SJSA1 (cell line): Measurements from ENCODE around the gene PODXL2. TPM values are rescaled to one million over a fixed set of nuclear protein-coding genes. Genes with fewer than 3 reads are reported as not detected.

ENCODE experiments used
- DNase-seq, 2 experiments: peaks; one replicate each; pipeline ENCODE4 v3.0.0-alpha.2; 2015 to 2020; ENCODE audit warnings: low spot score in 2 of 2, low read depth in 1 of 2
- H3K27ac ChIP-seq: fragments of 250-450 bp; sonication (Bioruptor Pico); 2 replicates; pipeline ENCODE4 v1.5.1; 2020; ENCODE audit warnings: mild to moderate bottlenecking, moderate library complexity
- H3K27me3 ChIP-seq: fragments of 250-450 bp; sonication (Bioruptor Pico); replicated peaks from 2 replicates; pipeline ENCODE4 v1.5.1; 2020; ENCODE audit warnings: mild to moderate bottlenecking, moderate library complexity
- H3K36me3 ChIP-seq: fragments of 250-450 bp; sonication (Bioruptor Pico); 2 replicates; pipeline ENCODE4 v1.5.1; 2020; ENCODE audit warnings: mild to moderate bottlenecking
- H3K4me1 ChIP-seq: fragments of 250-450 bp; sonication (Bioruptor Pico); replicated peaks from 2 replicates; pipeline ENCODE4 v1.6.1; 2021; ENCODE audit warnings: mild to moderate bottlenecking
- H3K4me3 ChIP-seq: fragments of 250-450 bp; sonication (Bioruptor Pico); 2 replicates; pipeline ENCODE4 v1.5.1; 2020; ENCODE audit warnings: mild to moderate bottlenecking
- H3K9me3 ChIP-seq: fragments of 250-450 bp; sonication (Bioruptor Pico); replicated peaks from 2 replicates; pipeline ENCODE4 v1.5.1; 2020; ENCODE audit warnings: mild to moderate bottlenecking
- total RNA-seq: library from RNA; depleted of rRNA; stranded (reverse); fragments of >200 nt; shearing (Covaris generic); gene quantifications from 2 replicates; pipeline ENCODE4 v1.2.3, GENCODE V29; 2014

Gene PODXL2
- total RNA-seq, 1 experiment from 2014 or later = 2.6 TPM

DNA sequence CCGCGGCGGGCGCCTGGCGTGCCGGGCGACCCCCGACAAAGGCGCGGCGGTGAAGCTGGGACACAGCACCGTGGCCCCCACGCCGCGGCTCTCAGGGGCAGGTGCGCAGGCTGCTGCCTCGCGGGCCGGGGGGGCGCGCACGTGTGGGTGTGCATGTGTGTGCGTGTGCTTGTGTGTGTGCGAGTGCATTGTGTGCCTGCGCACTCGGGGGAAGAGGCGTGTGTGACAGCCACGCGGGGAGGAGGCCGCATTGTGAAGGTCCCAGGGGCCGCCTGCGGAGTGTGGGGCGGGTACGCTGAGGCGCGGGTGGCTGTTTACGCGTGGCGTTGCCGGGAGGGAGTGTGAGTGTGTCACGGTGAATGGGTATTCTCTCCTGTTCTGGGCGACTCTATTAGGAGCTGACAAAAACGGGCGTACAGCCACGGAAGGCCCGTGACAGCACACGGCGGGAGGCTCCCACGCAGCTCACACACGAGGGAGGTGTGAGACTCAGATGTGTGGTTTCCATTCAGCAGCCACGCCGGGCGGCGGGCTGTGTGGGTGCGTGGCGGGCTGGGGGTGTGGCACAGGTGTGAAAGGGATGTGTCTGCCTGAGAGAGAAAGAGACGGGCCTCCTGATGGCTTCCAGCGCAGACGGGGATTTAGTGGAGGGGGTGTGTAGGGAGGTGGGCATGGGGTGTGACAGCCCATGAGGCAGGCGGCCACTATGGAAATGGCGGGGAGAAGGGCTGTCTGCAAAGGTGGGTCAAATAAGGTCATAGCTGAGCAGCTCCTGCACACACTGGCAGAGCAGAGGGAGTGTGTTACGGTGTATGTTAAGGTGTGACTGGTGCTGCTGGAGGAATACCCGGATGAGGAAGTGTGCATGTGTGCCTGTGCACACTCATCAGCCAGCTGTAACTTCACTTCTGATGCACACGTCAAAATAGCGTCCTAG is 750 bp downstream of the PODXL2 start:
- peaks cover 4% of the 10 kb centered on the region for H3K9me3 ChIP-seq
- no peak overlapping the region for H3K27ac ChIP-seq
- H3K4me1 ChIP-seq = peaks cover 14% of the 10 kb centered on the region
- peaks cover 37% of the 10 kb centered on the region for H3K27me3 ChIP-seq
- no peaks in the 10 kb centered on the region for H3K36me3 ChIP-seq
- H3K4me3 ChIP-seq = peak overlapping the region; percentile 33
- DNase-seq = no peak

DNA sequence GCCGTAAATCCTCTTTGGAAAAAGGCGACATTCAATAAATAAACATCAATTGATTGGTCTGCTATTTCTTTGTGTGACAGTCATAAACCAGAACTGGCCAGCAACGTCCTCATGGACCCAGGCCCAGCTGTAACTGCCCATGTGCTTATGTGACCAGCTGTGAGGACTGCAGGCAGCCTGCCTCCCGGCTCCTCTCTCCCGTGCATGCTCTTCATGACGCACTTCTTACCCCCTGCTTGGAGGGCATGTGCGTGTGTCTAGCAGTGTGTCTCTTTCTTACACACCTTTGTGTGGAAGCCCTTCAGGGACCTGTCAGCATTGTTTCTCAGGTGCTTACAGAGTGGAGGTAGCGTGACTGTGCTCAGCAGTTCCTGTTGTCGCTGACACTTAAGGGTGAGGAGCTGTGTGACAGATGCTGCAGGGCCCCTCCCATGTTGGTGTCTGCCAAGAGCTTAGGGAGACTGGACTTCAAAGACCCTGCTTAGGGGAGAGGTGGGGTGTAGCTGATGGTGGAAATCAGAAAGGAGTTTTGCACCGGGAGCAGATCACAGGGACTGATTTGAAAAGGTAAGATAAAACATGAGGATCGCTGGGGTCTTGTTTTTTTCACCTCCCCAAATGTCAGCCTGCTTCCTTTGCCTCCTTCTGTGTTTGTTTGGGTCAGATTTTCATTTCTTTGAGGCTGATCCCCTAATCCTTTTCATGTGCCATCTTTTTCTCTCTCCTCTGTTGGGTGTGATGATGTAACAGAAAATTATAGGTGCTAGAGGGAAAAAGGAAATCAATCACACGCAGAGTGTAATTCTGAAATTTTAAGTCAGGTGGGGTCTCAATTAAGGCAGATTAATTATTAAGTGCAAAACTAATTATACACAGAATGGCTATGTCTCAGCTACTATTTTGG is 2.1 kb downstream of the PODXL2 start:
- Histone ChIP-seq H3K36me3 (no peaks in the 10 kb centered on the region), H3K4me3 (no peak overlapping the region), H3K9me3 (peaks cover 4% of the 10 kb centered on the region), H3K27me3 (peaks cover 37% of the 10 kb centered on the region), H3K27ac (no peak overlapping the region), H3K4me1 (peaks cover 14% of the 10 kb centered on the region)
- DNase-seq = no peak

DNA sequence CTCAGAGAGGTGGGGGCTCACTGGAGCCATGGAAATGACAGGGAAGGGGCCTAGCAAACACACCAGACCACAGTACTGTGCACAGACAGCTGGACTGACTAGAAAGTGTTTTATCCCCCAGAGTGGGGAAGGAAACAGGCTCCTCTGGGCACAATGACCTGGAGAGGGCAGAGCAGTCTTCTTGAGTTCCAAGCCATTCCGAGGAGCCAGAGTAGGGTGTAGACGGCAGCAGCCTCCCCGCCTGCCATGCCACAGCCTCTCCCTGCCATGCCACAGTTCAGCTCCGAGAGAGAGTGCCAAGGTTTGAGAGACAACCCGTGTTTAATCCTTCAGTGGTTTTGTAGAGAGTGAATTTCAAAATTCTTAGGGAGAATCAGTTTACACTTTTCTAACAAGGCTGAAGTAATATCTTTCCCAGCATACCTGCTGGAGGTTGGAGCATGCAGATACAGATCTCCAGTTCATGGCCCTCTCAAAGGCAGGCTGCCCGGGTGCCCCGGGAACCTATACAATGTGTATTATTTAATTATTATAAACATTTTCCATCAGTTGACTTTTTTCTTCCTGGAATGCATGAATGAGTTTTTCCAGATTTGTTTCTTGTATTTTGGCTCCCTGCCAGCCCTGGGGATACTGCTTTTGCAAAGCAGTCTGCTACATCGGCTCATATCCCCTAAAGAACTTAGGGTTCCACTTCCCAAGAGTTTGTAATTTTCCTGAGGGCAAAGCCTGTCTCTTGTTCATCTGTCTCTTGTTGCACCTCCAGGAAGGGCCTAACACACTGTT is 3.2 kb downstream of the PODXL2 start:
- Histone ChIP-seq H3K27ac (no peak overlapping the region), H3K4me3 (no peak overlapping the region), H3K4me1 (peaks cover 14% of the 10 kb centered on the region), H3K9me3 (peaks cover 4% of the 10 kb centered on the region), H3K27me3 (peaks cover 34% of the 10 kb centered on the region), H3K36me3 (no peaks in the 10 kb centered on the region)
- no peak for DNase-seq

DNA sequence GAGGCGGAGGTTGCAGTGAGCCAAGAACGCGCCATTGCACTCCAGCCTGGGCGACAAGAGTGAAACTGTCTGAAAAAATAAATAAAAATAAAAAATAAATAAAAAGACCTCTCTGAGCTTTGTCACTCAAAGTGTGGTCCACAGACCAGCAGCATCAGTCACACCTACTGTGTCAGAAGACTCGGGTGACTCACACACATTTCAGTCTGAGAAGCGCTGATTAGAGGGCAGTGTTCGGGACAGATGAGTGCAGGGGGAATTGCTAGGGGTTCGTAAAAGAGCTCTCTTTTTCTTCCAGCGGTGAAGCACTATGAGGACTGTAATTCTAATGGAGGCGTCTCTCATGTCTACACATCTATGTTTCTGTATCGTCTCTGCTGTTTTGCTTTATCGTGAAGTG is 5.7 kb downstream of the PODXL2 start:
- Histone ChIP-seq H3K9me3 (no peaks in the 10 kb centered on the region), H3K27ac (no peak overlapping the region), H3K27me3 (peaks cover 17% of the 10 kb centered on the region), H3K4me3 (no peak overlapping the region), H3K36me3 (no peaks in the 10 kb centered on the region), H3K4me1 (peaks cover 5% of the 10 kb centered on the region)
- no peak for DNase-seq

DNA sequence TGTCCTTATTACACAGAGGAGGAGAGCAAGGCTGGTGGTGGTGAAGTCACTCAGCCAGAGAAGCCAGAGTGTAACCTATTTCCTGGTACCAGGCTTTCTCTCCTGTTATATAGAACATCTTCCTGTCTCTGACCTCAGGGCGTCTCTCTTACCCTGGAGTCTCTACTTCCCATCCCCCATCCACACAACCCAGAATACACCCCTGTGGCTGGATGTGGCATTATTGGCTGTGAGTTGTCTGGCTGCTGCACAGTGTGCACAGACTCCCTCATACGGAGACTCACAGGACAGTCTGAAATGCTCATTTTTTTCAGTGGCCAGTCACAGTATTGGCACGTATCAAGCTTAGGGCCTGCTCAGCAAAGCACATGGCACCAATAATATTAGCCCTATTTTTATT is 8.6 kb downstream of the PODXL2 start:
- Histone ChIP-seq H3K4me1 (no peaks in the 10 kb centered on the region), H3K9me3 (no peaks in the 10 kb centered on the region), H3K4me3 (no peak overlapping the region), H3K27ac (no peak overlapping the region), H3K27me3 (no peaks in the 10 kb centered on the region; the same call in 1 of the 2 replicates), H3K36me3 (no peaks in the 10 kb centered on the region)
- no peak for DNase-seq

DNA sequence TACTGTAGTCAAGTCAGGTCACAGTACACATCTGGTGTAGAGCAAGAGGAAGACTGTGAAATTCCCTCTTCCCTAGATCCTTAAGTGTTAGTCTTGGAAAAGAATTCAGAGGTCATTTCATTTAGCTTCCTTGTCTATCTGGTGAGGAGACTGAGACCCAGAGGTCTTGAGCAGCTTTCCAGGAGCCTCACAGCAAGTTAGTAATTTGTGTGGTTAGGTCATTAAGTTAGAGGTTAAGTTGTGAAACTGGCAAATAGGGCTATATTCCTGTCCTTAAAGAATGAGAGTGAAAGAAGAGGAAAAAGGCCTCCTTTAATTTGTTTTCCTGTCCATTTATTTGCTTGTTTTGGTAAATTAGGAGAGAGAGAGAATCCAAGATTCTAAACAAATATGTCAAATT is 9.0 kb downstream of the PODXL2 start:
- Histone ChIP-seq H3K27ac (no peak overlapping the region), H3K4me3 (no peak overlapping the region), H3K27me3 (no peaks in the 10 kb centered on the region; the same call in 1 of the 2 replicates), H3K36me3 (no peaks in the 10 kb centered on the region), H3K9me3 (no peaks in the 10 kb centered on the region), H3K4me1 (no peaks in the 10 kb centered on the region)
- no peak for DNase-seq

DNA sequence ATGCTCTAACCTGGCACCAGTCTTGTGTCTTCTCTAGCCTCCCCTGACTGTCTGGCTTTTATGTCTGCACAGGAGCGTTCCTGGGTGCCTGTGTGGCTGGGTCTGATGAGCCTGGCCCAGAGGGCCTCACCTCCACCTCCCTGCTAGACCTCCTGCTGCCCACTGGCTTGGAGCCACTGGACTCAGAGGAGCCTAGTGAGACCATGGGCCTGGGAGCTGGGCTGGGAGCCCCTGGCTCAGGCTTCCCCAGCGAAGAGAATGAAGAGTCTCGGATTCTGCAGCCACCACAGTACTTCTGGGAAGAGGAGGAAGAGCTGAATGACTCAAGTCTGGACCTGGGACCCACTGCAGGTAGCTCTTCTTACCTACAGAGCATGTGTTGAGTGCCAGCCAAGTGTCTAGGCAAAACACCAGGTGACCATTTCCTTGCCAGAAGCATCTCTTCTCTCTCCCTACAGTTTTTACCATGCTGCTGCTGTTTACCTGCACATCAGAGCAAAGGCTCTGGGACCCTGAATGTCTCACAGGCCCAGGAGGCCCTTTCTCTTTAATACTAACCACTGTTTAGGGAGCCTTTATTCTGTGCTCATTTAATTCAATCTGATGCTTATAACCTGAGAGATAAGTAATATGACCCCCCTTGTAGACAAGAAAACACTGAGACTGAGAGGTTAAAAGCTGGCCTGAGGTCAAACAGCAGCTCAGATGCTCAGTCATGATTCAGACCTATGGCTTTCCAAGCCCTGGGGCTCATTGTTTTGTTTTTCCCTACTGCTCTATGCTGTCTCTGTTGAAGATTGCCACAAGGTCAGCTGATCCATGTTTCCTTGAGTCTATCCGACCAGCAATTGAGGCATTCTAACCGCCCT is 10.4 kb downstream of the PODXL2 start:
- no peak overlapping the region for H3K27ac ChIP-seq

DNA sequence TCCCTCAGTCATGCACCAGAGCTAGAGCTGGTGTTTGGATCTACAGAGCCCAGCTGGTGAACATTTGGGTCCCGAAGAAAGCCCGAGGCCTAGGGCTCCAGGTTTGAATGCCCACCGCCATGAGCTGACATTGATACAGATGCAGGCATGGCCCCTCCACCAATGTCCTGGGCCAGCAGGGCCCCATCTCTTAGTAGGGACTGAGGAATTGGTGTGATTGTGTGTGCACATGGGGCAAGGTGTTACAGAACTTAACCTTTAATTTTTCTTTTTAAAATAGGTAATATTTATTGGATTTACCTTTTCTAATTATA is 11.0 kb downstream of the PODXL2 start:
- Histone ChIP-seq H3K4me1 (no peaks in the 10 kb centered on the region), H3K9me3 (no peaks in the 10 kb centered on the region), H3K27ac (no peak overlapping the region), H3K4me3 (no peak overlapping the region), H3K36me3 (no peaks in the 10 kb centered on the region), H3K27me3 (no peaks in the 10 kb centered on the region; the same call in 1 of the 2 replicates)
- DNase-seq = no peak

More for the DNA sequence above, 10.4 kb downstream of the PODXL2 start:
- H3K36me3 ChIP-seq = no peaks in the 10 kb centered on the region
- no peaks in the 10 kb centered on the region; the same call in 1 of the 2 replicates for H3K27me3 ChIP-seq
- H3K4me1 ChIP-seq = no peaks in the 10 kb centered on the region
- no peak for DNase-seq
- no peak overlapping the region for H3K4me3 ChIP-seq
- H3K9me3 ChIP-seq = no peaks in the 10 kb centered on the region

DNA sequence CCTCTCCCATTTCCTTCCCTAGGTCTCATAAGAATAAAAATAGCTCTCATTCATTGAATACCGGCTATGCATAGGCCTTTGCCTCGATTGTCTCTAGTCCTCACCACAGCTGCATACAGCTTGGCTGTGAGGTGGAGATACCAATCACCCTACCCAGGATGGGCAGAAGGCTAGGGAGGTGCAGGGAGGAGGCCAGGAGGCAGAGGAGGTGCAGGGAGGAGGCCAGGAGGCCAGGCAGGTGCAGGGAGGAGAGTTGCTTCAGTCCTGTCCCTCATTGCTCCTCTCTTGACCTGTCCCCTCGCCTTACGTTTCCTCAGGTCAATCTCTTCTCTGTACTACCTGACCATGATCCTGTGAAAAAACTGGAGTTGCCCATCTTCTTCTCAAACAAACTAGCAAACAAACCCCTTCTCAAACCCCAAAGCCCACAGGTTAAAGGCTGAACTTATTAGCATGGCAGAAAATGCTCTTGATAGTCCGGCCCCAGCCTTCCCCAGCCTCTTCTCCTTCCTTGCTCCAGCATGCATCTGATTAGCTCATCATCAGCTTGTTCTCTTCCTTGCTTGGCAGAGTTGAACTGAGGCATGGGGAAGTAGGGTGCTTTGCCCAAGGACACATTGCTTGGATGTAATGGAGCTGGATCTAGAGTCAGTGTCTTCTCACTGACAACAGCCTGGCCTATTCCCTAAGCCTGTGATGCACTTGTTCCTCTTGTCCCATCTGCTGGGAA is 15.8 kb downstream of the PODXL2 start:
- Histone ChIP-seq H3K4me1 (no peaks in the 10 kb centered on the region), H3K27me3 (no peaks in the 10 kb centered on the region), H3K36me3 (no peaks in the 10 kb centered on the region), H3K4me3 (no peak overlapping the region), H3K27ac (no peak overlapping the region), H3K9me3 (no peaks in the 10 kb centered on the region)
- DNase-seq = no peak

DNA sequence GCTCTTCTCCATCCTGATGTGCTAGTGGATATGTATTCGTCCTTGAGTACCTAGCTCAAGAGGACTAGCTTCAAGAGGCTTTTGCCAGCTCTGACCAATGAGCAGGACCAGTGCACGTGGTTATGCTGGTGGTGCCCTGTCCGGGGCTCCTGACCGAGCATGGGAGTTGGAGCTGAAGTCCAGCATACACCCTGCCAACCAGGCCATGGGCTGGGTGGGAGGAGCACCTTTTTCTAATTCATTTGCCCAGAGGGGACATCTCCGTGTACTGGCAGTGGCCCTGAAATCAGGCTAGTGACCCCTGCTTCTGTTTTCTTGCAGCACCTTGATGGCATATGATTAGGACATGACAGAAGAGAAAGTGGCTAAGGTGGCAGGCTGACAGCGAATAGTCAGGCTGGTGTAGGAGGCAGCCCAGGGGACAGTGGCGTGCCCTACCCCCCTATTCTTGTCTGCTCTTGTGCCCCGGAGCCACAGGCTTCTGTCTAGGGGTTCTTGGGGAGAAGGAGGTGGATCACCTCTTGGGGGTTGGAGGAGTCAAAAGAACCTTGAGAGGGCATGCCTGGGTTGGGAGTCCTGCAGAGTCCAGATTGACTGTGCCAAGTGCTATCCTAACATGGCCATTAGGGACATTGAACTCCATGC is 16.5 kb downstream of the PODXL2 start:
- Histone ChIP-seq H3K9me3 (no peaks in the 10 kb centered on the region), H3K4me1 (no peaks in the 10 kb centered on the region), H3K27ac (no peak overlapping the region), H3K36me3 (no peaks in the 10 kb centered on the region), H3K4me3 (no peak overlapping the region), H3K27me3 (no peaks in the 10 kb centered on the region)
- no peak for DNase-seq

DNA sequence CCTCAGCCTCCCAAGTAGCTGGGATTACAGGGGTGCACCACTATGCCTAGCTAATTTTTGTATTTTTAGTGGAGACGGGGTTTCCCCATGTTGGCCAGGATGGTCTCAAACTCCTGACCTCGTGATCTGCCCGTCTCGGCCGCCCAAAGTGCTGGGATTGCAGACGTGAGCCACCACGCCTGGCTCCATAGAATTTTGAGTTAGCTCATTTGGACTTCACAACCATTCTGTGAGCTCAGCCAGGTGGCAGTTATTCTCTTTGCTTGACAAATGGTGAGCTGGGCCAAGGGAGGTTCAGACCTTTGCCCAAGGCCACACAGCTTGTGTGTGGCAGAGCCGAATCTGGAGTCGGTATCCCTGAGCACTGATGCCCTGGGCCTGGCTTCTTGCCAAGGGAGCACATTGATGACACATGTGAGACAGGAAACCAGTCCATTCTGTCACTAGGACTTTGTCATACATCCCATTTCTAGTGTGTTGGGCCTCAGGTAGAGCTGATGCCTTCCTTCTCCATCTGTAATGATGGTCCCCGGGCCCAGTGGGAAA is 17.6 kb downstream of the PODXL2 start:
- no peak for DNase-seq
- Histone ChIP-seq H3K36me3 (no peaks in the 10 kb centered on the region), H3K27me3 (no peaks in the 10 kb centered on the region), H3K4me1 (no peaks in the 10 kb centered on the region), H3K4me3 (no peak overlapping the region), H3K9me3 (no peaks in the 10 kb centered on the region), H3K27ac (no peak overlapping the region)
